NCI-H1694 (cell line): Measurements from ENCODE around the gene DHX16.
A peak's percentile ranks its signal among the peaks of the same experiment; 100 is the strongest.

Source experiments
- DNase-seq: peaks from one replicate; lab custom pipeline; 2025; lab: John Stamatoyannopoulos, UW

The DHX16 gene

DNA sequence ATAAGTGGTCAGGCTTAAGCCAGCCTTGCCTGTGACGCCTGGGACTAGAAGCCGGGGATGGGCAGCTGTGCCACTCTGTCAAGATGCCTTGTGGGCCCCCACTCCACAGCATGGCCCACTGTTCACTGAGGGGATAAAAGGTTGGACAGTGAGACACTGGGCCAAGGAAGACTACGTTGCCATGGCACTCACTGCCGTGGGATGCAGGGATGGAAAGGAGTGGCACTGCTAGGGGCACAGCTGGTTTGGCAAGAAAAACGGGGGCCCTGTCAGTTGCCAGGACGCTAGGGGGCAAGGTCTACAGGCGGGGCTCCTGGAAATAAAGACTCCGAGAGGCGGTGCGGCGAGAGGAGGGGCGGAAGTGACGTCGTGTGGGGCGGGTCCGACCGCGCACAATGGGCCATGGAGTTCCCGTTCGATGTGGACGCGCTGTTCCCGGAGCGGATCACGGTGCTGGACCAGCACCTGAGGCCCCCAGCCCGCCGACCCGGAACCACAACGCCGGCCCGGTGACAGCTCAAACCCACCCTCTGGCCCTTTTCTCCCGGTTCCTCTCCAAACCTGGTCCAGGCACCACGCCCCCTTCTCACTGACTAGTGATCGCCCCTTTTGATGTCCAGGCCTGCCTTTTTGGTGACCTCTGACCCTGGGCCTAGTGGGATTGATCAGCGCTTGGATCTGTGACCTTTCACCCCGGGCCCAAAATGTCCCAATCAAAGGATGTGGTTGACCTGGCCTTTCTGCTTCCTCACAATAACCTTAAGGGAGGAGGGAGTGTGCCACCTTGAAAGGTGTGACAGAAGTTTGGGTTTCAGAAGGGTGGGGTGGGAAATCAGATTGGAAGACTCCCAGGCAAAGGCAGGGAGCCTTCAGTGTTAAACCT, 46.1 kb downstream of the DHX16 start, which contains the start of gene ATAT1:
Gene ATAT1 (plus strand): TSS at position 391 of the 883 bp plus-strand sequence.
- peak; percentile 47 for DNase-seq

DNA sequence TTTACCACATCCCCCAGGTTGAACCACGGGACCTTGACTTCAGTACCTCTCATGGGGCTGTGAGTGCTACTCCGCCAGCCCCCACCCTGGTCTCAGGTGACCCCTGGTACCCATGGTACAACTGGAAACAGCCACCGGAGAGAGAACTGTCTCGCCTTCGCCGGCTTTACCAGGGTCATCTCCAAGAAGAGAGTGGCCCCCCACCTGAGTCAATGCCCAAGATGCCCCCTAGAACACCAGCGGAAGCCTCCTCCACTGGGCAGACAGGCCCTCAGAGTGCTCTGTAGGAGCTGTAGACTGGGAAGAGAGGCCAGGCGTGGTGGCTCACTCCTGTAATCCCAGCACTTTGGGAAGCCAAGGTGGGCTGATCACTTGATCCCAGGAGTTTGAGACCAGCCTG, 47.3 kb downstream of the DHX16 start:
- DNase-seq: no peak

DNA sequence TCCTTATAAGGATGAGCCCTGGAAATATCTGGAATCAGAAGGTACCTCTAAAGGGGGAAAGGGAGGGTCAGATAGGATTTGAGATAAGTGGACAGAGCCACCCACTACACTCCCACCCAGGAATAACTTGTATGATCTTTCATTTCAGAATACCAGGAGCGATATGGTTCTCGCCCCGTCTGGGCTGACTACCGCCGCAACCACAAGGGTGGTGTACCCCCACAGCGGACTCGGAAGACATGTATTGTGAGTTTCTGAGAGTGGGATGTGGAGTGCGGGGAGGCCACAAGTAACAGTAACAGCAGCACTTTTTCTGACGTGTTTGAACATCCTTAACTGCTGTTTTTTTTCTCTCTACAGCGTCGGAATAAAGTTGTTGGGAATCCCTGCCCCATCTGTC, 53.2 kb downstream of the DHX16 start:
- DNase-seq: no peak

DNA sequence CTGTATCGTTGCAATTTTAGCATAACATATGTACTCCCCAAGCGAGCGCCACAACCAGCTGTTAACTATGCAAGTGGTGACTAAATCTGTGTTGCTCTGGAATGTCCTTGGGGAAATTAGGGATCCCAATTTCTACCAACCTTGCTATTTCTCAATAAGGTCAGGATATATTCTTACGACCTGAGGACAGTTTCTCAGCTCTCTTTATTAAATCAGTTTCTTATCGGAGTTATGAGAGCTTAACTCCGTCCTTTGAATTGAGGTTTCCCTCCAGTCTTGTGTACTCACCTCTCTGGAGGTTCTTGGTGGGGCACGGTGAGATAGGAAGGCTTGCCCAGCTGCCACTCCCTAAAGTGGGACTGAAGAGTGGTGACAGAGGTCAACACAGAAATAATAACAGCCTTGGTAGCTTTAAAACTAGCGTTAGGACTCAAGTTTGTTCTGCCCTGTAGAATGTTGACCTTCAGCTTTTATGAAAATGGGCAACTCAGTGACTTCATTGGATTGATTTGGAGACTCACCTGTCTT, 54.5 kb downstream of the DHX16 start:
- no peak for DNase-seq

DNA sequence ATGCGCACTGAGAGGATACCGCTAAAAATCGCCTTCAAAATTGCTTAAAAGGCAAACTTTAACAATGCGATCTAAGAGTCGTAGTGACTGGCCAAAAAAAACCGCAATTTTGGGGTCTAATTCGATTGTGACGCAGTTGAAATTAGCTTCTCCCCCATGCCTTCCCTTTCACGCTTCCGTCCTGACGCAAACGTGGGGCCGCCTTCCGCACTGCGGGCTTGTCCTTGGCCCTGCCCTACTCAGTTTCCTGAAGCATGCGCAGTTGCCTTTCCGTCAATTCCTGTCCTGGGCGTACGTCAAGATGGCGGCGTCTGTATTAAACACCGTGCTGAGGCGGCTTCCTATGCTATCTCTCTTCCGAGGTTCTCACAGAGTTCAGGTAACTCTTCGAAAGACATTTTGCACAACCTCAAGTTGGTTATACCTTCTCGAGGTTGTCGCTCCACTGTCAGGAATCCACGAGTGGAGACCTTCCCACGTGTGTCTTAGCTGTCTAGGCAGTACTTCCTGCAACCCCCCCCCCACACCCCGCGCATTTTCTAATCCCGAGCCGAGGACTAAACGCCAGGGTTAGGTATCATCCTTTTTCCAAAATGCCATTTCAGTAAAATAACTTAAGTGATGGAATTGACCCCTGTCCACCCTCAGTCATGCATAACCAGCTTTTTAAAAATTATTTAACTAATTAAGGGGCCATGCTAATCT, 55.1 kb downstream of the DHX16 start, which contains the start of gene MRPS18B:
Gene MRPS18B (plus strand): TSS at position 276 of the 705 bp plus-strand sequence. CDS start 26 bp downstream, at position 302.
- peak; percentile 91 for DNase-seq

DNA sequence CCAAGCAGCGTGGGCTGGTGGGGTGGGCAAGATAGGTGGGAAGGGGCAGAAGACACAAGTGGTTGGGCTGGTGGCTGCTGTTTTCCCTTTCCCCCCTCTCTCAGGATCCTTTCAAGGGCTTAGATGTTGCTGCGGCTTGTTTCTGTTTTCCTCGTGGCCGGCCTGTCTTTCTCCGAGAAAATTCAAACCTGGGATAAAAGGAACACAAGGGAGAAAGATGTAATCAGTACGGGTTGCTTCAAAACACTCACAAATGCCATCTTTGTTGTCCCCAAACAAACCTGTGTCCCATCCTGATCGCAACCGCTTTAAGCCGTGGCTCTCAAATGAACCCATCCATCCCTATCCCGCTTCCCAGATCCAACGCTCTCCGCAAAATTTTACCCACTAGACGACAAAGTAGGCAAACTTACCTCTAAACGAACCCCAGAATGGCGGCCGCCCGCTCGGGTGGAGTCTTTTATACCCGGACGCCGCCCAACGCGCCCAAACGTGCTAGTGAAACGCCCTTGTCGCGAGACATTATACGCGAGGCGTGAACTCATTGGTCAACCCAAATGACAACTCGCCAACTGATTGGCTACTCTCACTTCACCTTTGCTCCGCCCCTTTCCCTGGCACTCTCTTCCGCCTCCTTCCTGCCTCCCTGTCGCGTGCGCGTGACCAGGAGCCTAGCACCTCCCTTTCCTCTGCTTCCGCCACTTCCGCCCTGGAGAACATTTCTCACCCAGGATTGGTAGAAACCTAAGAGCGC, 55.8 kb downstream of the DHX16 start, which contains the start of gene PPP1R10:
Gene PPP1R10 (minus strand): TSS at position 433 of the 754 bp plus-strand sequence. CDS start 7,299 bp downstream, outside the sequence.
- DNase-seq: peak; percentile 98

DNA sequence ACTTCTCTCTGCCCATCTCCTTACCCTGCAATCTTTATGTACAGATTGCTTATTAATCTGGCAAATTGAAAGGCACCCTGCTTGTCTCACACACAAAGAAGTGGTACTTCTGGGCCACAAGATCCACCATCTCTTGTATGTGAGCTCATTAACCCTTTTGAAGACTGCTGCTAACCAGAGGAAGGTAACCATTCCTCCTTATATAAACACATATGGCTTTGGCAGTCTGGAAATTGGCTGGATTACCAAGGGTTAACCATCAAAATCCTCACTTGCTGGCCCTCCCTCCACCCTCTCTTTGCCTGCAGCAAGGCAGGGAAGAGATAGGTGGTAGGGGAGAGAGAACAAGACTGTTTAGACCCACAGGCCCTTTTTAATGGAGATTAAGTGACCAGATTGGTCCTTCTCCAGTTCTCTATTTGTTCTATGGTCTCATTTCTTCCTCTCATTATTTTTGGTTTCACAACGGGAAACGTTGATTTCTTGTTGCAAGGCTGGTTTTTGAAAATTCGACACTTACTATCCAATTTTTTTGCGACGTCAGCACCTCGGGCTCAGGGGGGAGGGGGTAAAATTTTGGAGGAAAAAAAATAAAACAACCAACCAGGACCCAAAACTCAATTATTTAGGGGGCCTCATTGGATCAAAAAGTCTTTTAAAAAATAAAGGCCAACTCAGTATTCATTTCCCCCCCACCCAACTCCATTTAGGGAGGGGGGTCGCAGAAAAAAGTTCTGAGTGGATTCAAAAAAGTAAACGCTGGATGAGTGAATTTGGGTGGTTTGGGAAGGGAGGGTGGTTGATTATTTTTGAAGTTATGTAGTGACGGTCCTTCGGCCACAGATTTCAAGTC, 56.6 kb downstream of the DHX16 start:
- DNase-seq: no peak

DNA sequence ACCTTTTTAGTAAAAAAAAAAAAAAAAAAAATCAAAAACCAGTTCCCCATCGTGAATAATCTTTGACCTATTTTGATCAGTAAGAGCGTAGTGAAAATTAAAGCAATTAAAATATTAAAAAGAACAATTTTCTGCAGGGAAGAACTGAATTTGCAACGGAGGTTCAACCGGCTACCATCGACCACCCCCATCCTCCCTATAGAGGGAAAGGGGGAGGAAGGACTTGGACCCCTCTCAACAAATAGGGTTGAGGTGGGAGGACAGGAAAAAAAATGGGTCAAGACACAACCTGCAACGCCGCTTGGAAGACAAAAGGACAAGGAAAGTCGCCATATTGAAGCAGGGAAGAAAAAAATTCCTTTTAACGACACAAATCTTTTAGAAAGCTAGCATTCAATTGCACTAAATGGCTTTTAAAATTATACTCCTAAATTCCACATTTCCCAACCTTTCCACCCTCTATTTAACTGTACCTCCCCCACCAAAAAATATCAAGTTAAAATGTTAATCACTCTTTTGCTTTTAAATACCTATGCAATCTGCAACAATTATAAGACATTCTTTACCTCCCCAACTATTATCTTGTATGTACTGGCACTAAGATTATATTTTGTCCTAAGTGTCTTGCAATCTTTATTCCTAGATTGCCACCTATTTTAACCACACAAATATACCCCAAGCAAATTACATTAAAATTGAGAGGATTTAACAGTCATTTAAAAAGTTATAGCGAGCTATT, 57.4 kb downstream of the DHX16 start:
- peak; percentile 82 for DNase-seq

DNA sequence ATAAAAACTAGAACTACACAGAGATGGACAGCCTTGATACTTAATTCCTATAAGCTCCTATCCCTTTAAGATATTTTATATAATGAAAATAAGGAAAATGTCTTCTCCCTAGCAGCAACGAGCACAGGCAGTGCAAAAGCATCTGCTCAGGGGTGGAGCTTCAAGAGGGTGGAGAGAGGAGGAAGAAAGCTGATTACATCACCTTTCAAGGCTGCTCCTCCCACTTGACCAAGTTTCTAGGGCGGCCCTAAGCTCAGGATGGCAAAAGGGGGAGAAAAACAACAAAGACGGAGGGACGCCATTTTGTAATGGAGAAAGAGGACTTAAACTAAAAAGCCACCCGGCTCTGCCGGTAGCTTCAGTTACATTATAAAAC, 58.0 kb downstream of the DHX16 start:
- DNase-seq: peak; percentile 98

DNA sequence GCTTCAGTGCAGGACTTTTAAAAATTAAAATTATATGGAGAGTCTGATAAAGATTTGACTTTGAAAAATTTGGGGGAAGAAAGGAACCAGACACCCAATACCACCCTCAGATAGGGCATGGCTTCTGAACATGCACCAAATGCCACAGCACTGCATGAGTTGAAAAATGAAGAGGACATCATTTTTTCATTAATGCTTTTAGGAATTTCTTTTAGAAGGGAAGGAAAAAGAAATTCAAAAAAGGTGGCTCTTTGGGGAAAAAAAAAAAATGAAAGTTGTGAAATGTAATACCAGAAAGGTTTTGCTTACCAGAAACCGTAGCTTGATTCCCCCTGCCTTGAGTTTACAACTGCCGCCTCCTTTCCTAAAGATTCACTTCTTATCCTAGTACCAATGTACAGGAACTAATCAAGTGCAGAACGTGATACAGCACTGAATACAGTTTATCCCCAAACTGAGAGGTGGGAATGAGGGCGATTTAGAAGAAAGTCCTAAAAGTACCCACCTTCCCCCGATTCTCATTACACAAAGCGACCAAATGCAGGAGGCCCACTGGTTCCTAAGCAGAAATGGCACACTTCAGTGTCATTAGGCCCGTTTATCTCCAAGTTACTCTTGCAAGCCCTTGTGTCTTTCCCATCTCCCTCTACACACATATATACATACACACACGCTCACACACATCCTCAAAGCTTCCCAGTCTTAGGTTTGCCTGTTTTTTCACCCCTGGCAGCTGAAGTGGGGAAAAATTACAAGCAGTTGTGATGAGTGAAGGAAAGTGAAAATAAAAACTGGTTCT, 58.6 kb downstream of the DHX16 start:
- no peak for DNase-seq

DNA sequence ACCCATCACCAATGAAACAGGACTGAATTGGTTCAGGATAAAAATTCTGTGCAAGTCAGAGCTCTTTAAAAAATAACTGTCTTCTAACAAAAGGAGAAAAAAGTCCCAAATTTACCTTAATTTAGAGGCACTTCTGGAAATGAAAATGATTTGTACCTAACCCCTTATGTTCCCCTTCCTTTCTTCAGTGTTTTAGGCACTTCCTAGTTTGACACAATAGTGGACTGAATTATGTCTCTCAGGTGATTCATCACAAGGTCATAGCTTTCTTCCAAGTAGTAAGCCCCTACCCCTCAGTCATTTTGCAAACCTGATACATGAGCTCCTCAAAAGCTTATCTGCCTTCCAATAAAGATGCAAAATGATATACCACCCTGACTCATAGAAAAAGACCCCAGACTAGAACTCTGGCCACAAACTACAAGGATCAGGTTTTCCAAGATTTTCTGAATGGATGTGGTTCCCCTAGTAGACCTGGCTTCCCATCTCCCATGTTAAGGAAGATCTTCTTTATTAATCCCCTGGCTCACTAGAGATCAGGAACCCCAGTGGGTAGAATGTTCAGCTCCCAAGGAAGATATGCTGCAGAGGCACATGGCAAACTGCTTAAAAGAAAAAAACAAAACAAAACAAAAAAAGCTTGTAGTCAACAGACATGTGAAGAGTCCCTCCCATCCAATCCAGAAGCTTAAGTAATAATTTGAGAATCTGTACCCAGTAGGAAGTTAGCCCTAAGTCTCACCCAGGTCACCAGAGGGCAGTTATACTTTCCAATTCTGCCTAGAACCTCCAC, 59.4 kb downstream of the DHX16 start:
- no peak for DNase-seq

DNA sequence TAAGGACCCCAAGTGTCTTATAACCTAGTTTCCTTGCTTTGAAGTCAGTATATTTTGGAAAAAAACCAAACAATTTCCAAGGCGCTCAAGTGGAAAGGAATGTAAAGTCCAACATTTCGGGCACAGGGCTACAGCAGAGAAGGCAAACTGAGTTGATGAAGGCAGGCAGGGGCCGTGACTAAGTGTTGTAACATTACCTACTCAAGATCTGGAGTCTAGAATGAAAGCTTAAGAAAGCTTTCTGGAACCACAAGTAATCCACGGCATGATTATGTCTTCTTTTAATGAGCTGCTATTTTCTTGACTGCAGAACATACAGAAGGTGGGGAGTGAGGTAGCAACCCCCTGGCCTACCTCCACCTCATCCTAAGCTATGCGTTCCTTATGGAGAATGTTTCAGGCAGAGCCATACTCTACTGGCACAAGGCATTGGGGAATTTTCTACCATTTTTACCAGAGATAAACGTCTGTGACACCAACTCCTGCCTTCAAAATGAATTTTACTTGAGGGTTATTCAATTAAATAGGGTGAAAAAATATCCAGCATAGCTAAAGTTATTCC, 60.0 kb downstream of the DHX16 start:
- no peak for DNase-seq

DNA sequence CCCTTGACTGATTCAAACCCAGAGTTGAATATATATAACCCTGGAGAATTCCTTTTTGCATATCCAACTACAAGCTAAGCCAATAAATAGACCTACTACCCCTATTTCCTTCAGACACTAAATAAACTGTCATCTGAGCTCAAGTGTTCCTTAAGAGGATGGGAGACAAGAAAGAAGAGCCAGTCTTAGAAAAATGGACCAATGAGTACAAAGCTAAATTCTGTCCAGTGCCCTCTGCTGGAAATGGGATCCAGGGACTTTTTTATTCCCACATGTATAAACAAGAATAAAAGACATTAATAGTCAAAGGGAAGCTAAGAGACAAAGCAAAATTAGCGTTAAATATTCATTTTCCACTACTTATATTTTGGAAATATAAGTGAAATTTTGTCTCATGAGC, 60.6 kb downstream of the DHX16 start:
- no peak for DNase-seq

DNA sequence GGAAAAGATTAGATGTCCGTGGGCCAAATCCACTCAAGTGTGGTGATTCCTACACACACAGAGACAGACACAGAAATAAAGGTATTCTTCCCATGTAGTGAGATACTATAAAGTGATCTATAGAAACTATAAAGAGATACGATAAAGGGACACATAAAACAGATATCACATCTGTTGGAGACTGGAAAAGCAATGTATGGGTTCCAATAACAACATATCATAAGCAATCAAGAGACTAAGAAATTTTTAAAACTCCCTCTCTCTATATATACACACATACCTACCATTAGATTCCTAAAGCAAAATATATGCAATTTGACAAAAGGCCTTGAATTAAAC, 61.0 kb downstream of the DHX16 start:
- no peak for DNase-seq

DNA sequence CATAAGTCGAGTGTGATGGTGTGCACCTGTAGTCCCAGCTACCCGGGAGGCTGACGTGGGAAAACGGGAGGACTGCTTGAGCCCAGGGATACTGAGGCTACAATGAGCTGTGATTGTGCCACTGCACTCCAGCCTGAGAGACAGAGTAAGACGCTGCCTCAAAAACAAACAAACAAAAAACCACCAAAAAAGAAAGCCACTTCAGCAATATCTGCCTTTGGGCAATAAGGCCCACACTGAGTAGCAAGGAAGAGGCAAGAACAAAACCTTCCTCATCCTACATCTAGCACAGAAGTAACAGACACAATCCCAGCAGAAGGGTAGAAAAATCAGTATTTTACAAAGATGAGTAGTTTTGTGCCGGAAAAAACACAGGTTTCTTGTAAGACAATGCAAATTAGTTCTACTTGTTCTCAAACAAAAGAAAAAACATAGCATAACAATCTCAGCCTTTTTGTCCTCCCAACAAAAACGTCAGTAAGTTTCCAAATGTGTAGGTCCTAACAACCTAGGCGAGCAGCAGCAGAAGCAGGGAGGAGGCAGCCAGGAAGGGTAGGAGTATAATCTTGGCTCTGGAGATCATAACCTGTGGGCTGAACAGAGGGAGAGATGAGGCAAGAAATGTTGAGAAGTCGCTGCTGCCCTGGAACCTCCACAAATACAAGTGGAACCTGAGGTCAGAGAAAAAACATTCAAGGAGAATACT, 61.5 kb downstream of the DHX16 start:
- DNase-seq: no peak

DNA sequence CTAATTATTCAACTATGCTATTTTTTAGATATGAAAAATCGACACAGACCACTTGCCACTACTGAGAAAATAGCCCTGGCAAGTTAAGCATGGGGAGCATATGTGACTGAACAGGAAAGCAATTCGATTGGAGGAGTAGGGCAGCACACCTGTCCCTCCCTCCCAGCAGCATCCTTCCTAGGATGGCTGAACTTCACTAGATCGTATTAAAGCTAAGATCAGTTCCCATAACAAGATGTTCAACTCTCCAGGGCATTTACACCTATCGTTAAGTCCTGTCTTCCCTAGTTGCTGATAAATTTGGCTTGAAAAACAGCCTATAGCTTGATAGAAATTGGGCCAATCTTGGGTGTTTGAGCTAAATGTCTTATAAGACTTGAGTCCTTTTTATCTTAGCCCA, 62.7 kb downstream of the DHX16 start:
- no peak for DNase-seq

DNA sequence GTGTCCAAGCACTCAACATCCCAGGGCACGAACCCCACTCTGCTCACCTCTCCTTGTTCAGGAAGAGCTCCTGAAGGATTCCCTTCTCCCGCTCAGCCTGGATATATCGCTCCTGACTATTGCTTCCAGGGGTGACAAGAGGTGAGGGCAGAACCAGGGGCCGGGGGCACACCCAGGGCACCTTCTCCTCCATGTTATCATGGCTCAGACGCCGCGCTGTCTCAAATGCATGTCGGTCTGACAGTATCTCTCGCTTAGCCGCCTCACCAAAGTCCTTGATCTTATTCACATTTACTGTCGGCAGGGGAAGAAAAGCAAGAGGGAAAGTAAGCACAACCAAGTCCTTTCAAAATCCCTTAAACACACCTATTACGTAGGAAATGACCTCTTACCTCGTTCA, 68.8 kb downstream of the DHX16 start:
- no peak for DNase-seq
